ENCODE results near the gene FNDC3B. TPM values are rescaled to one million over a fixed set of nuclear protein-coding genes. Genes with fewer than 3 reads are reported as not detected.

FNDC3B gene
- total and polyA plus RNA-seq, 2 donors (not counting 3 experiments of a cell fraction or from before 2014, with no cell fraction given): 91.6 to 295 TPM

DNA sequence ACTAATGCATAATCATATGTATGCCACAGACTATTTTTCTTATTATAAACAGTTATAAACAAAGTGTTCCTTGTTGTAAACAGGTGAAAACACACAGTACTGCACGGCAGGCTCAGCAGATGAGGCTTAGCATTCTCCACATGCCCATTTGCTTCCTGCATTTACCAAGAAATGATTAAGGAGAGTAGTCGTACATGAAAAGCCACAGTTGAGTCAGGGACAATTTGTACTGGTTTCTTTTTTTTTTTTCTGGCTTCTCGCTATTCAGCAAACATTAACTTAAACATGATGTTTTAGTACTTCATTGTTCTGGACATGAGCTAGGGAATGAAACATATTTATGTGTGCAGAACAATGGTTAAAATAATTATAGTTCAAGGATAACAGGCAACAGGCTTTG lies 345.5 kb downstream of the FNDC3B start:
- H3K27ac ChIP-seq (ENCODE audit: insufficient read depth, low read depth, low read length): no peak overlapping the region
- BruUV-seq (replicated peaks): no TSS peak
- no peak overlapping the region for H2AFZ ChIP-seq (ENCODE audit: low read depth, low read length)
- no peak overlapping the region for H3K4me2 ChIP-seq (ENCODE audit: insufficient read depth, low read length)
- TF ChIP-seq EZH2 (IDR thresholded peaks at IDR 0.05; ENCODE audit: borderline replicate concordance, low read depth, low read length, severe bottlenecking) (no peak), GATA2 (IDR thresholded peaks at IDR 0.05; ENCODE audit: insufficient read depth, insufficient read length, low read depth, low read length) (no peak), MAX (IDR thresholded peaks at IDR 0.05; ENCODE audit: insufficient read depth, insufficient read length) (no peak)
- FAIRE-seq (no peak), DNase-seq (ENCODE audit: low read depth, low spot score) (no peak)
- POLR2A ChIA-PET: no interaction called here
- H3K4me3 ChIP-seq (replicated peaks in 1 of 3; ENCODE audit: insufficient read depth in 1 of 3, low read depth in 1 of 3, low read length in 3 of 3): no peak overlapping the region
- peaks cover 9 to 10% of the 10 kb centered on the region in 2 experiments for H3K36me3 ChIP-seq (ENCODE audit: control insufficient read depth in 2 of 2, extremely low read depth in 1 of 2, insufficient read depth in 2 of 2, low read length in 2 of 2)
- CTCF ChIA-PET: interaction anchor here (1.4 kb wide), 1 partner anchor 73 kb away, joined by 3 read pairs; no protein-coding TSS in a partner anchor
- no peaks in the 10 kb centered on the region for H3K9me3 ChIP-seq (replicated peaks; ENCODE audit: control insufficient read depth, insufficient read depth, low read length)
- H3K9ac ChIP-seq (replicated peaks; ENCODE audit: extremely low read depth, insufficient read depth, low read length): no peak overlapping the region
- H4K20me1 ChIP-seq (replicated peaks; ENCODE audit: control insufficient read depth, extremely low read depth, insufficient read depth, low read length): no peaks in the 10 kb centered on the region
- H3K9me1 ChIP-seq (replicated peaks; ENCODE audit: control insufficient read depth, extremely low read depth, insufficient read depth, low read length): no peaks in the 10 kb centered on the region
- intact Hi-C loops (cut with micrococcal nuclease): no loop called here
- dilution Hi-C loops (cut with MboI; ENCODE audit: extremely low pct_ligation_motif_present, low sequenced_read_pairs): no loop called here
- no peaks in the 10 kb centered on the region for H3K27me3 ChIP-seq (ENCODE audit: control insufficient read depth in 2 of 2, insufficient read depth in 2 of 2, low read length in 2 of 2)
- H3K79me2 ChIP-seq (ENCODE audit: control insufficient read depth, insufficient read depth, low read length): peaks cover 3% of the 10 kb centered on the region
- H3K4me1 ChIP-seq (ENCODE audit: control insufficient read depth, extremely low read depth, insufficient read depth, low read length): no peaks in the 10 kb centered on the region

DNA sequence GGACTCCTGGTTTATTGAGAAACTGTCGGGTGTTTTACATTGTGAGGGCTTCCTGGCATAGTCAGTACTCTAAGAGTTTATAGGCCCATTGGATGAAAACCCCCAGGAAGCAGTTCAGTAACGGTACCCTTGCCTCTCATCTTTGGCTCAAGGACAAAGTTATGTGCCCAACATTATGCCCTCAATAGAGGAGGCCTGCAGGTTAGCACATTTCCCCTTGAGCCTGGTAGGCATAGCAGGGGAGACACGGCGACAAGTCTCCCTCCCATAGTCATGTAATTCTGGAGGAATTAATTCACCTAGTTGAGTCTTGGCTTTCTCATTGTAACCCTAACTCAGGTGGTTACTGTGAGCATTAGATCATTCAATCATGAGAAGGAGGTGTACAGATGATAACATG lies 348.4 kb downstream of the FNDC3B start:
- Histone ChIP-seq H3K36me3 (ENCODE audit: control insufficient read depth in 2 of 2, extremely low read depth in 1 of 2, insufficient read depth in 2 of 2, low read length in 2 of 2) (peaks cover 3 to 6% of the 10 kb centered on the region in 2 experiments), H3K9me3 (replicated peaks; ENCODE audit: control insufficient read depth, insufficient read depth, low read length) (no peaks in the 10 kb centered on the region), H3K9me1 (replicated peaks; ENCODE audit: control insufficient read depth, extremely low read depth, insufficient read depth, low read length) (no peaks in the 10 kb centered on the region), H3K4me2 (ENCODE audit: insufficient read depth, low read length) (no peak overlapping the region), H3K9ac (replicated peaks; ENCODE audit: extremely low read depth, insufficient read depth, low read length) (no peak overlapping the region), H3K27ac (ENCODE audit: insufficient read depth, low read depth, low read length) (no peak overlapping the region), H3K4me3 (replicated peaks in 1 of 3; ENCODE audit: insufficient read depth in 1 of 3, low read depth in 1 of 3, low read length in 3 of 3) (no peak overlapping the region), H3K27me3 (ENCODE audit: control insufficient read depth in 2 of 2, insufficient read depth in 2 of 2, low read length in 2 of 2) (no peaks in the 10 kb centered on the region), H2AFZ (ENCODE audit: low read depth, low read length) (no peak overlapping the region), H4K20me1 (replicated peaks; ENCODE audit: control insufficient read depth, extremely low read depth, insufficient read depth, low read length) (no peaks in the 10 kb centered on the region), H3K79me2 (ENCODE audit: control insufficient read depth, insufficient read depth, low read length) (no peaks in the 10 kb centered on the region), H3K4me1 (ENCODE audit: control insufficient read depth, extremely low read depth, insufficient read depth, low read length) (no peaks in the 10 kb centered on the region)
- no peak for FAIRE-seq
- intact Hi-C loops (cut with micrococcal nuclease) (no loop called here), dilution Hi-C loops (cut with MboI; ENCODE audit: extremely low pct_ligation_motif_present, low sequenced_read_pairs) (no loop called here)
- CTCF ChIA-PET: no interaction called here
- TF ChIP-seq CTCF (IDR thresholded peaks at IDR 0.05; ENCODE audit: extremely low read depth in 1 of 2, insufficient read depth in 1 of 2, low read depth in 1 of 2, low read length in 2 of 2): no peak
- no peak for TF ChIP-seq FOS (IDR thresholded peaks at IDR 0.05; ENCODE audit: borderline replicate concordance, insufficient read depth, low read length)
- TF ChIP-seq EZH2 (IDR thresholded peaks at IDR 0.05; ENCODE audit: borderline replicate concordance, low read depth, low read length, severe bottlenecking): no peak
- no peak for TF ChIP-seq MYC (IDR thresholded peaks at IDR 0.05; ENCODE audit: low read depth, low read length)
- no peak for TF ChIP-seq GATA2 (IDR thresholded peaks at IDR 0.05; ENCODE audit: insufficient read depth, insufficient read length, low read depth, low read length)
- no peak for TF ChIP-seq POLR2AphosphoS5 (IDR thresholded peaks at IDR 0.05; ENCODE audit: insufficient read depth, low read depth, low read length)
- no peak for TF ChIP-seq MAX (IDR thresholded peaks at IDR 0.05; ENCODE audit: insufficient read depth, insufficient read length)
- no peak for TF ChIP-seq JUN (IDR thresholded peaks at IDR 0.05; ENCODE audit: borderline replicate concordance, insufficient read depth, insufficient read length, low read depth)
- TF ChIP-seq POLR2A (IDR thresholded peaks at IDR 0.05; ENCODE audit: low read depth, low read length): no peak
- no TSS peak for BruUV-seq (replicated peaks)
- POLR2A ChIA-PET: no interaction called here
- no peak for DNase-seq (ENCODE audit: low read depth, low spot score)
